Kidney epithelial cell (primary cell): Measurements from ENCODE around the gene PBRM1. TPM values are rescaled to one million over a fixed set of nuclear protein-coding genes. Genes with fewer than 3 reads are reported as not detected.

Source experiments
- DNase-seq: peaks from one replicate; pipeline ENCODE4 v3.0.0-alpha.2; 2010; ENCODE audit warnings: low read depth
- H3K27me3 ChIP-seq: 2 replicates; pipeline ENCODE4 v1.6.0; 2011; ENCODE audit warnings: low read length; ENCODE audit not compliant: control insufficient read depth, insufficient read depth
- H3K36me3 ChIP-seq: 2 replicates; pipeline ENCODE4 v1.5.1; 2011; ENCODE audit warnings: low read length; ENCODE audit not compliant: control insufficient read depth, insufficient read depth
- H3K4me3 ChIP-seq: 2 replicates; pipeline ENCODE4 v1.5.1; 2011; ENCODE audit warnings: low read depth, mild to moderate bottlenecking, control low read depth, low read length
- CTCF ChIP-seq: IDR thresholded peaks from 2 replicates; pipeline ENCODE4 v1.5.1; 2011; ENCODE audit warnings: mild to moderate bottlenecking, moderate library complexity, low read length, control low read depth, inconsistent platforms; ENCODE audit not compliant: insufficient read depth, poor library complexity, severe bottlenecking
- total RNA-seq: library from RNA; depleted of rRNA; stranded (reverse); fragments of >200 nt; gene quantifications from 2 replicates; pipeline ENCODE4 v1.2.3, GENCODE V29; 2015

Gene PBRM1
- total RNA-seq, 1 donor from 2014 or later = 89.5 TPM

- Histone ChIP-seq H3K27me3 (peaks cover 7% of the 10 kb centered on the region), H3K4me3 (no peak overlapping the region), H3K36me3 (no peaks in the 10 kb centered on the region)
- no peak for TF ChIP-seq CTCF
- DNase-seq = no peak
Observed at GRCh38 chr3:52507359-52507758, 178.4 kb downstream of the PBRM1 start.

- no peaks in the 10 kb centered on the region for H3K27me3 ChIP-seq
- DNase-seq = no peak
- no peaks in the 10 kb centered on the region for H3K36me3 ChIP-seq
- H3K4me3 ChIP-seq = no peak overlapping the region
- TF ChIP-seq CTCF = no peak
Observed at GRCh38 chr3:52506266-52506966, 179.3 kb downstream of the PBRM1 start.

DNA sequence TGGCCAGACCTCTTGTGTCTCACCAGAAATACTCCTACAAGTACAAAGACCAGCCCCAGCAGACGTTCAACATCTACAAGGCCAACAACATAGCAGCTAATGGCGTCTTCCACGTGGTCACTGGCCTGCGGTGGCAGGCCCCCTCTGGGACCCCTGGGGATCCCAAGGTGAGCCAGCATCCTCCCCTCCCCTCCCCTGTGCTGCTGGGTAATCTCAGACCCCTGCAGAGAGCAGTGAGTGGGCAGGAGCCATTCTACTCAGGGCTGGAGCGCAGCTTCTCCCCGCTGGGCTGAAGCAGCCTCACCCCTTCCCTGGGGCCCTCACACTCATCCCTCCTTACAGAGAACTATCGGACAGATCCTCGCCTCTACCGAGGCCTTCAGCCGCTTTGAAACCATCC is 180.7 kb downstream of the PBRM1 start:
- TF ChIP-seq CTCF = no peak
- Histone ChIP-seq H3K27me3 (no peaks in the 10 kb centered on the region), H3K4me3 (no peak overlapping the region), H3K36me3 (no peaks in the 10 kb centered on the region)
- no peak for DNase-seq

DNA sequence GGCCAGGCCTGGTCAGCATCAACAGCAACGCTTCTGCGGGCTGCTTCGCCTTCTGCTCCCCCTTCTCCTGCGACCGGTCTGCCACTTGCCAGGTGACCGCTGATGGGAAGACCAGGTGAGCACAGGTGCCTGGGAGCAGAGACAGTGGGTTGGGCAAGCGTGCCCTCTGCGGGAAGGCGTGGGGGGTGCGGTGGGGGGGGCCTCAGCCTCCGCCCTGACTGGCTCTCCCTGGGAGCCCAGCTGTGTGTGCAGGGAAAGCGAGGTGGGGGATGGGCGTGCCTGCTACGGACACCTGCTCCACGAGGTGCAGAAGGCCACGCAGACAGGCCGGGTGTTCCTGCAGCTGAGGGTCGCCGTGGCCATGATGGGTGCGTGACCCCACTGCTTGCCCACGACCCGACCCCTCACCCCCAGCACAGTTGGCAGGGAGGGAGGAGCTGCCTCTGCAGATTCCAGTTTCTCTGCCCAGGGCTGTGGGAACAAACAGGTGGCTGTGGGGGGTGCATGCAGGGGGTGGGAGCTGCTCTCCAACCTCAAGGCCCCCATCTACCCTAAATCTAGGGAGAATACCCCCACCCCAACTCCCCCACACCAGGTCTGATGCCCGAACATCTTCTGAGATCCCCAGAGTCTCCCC is 181.8 kb downstream of the PBRM1 start:
- Histone ChIP-seq H3K36me3 (no peaks in the 10 kb centered on the region), H3K4me3 (no peak overlapping the region), H3K27me3 (no peaks in the 10 kb centered on the region)
- TF ChIP-seq CTCF = no peak
- no peak for DNase-seq

GRCh38 chr3:52502808-52503350 is 182.8 kb downstream of the PBRM1 start:
- no peak overlapping the region for H3K4me3 ChIP-seq
- no peak for DNase-seq
- TF ChIP-seq CTCF = no peak
- H3K27me3 ChIP-seq = no peaks in the 10 kb centered on the region
- no peaks in the 10 kb centered on the region for H3K36me3 ChIP-seq
